ENCODE results near the gene TSNAX.

DNA sequence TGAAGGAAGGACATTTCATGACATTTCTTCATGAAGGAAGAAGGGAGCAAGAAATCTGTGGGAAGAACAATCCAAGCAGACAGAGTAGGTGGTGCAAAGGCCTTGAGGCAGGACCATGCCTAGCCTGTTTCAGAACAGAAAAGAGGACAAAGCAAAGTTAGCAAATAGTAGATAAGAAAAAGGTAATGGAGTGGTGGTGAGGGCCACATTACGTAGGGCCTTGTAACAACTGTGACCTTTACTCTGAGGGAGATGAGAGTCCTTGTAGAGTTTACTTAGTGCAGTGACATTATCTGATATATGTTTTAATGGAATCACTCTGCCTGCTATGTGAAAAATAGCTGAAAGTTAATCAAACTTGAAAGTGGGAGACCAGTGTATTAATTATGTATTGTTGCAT is 6.4 kb upstream of the TSNAX start:
- TF ChIP-seq CTCF (IDR thresholded peaks at IDR 0.05), result no peak
- TF ChIP-seq POLR2A (IDR thresholded peaks at IDR 0.05), result no peak

Measured in Peyer's patch (tissue), 4 donors.